Skeletal muscle tissue (tissue), 4 donors: Measurements from ENCODE around the gene ACSS1. TPM values are rescaled to one million over a fixed set of nuclear protein-coding genes. Genes with fewer than 3 reads are reported as not detected.

Experiments used
- H3K27ac ChIP-seq: one replicate; pipeline ENCODE4 v1.7.0; 2013; ENCODE audit warnings: mild to moderate bottlenecking, low read depth, low read length, inconsistent platforms
- H3K27me3 ChIP-seq, 3 donors: one replicate each; pipeline ENCODE4 v1.7.0; 2013; ENCODE audit warnings: low read length in 3 of 3; ENCODE audit not compliant: control insufficient read depth in 3 of 3, insufficient read depth in 3 of 3
- H3K36me3 ChIP-seq, 3 donors: one replicate each; pipeline ENCODE4 v1.7.0; 2013; ENCODE audit warnings: low read length in 3 of 3; ENCODE audit not compliant: control insufficient read depth in 3 of 3, insufficient read depth in 3 of 3
- H3K4me1 ChIP-seq, 3 donors: one replicate each; pipeline ENCODE4 v1.7.0; 2013; ENCODE audit warnings: low read length in 3 of 3, mild to moderate bottlenecking in 3 of 3; ENCODE audit not compliant: control insufficient read depth in 3 of 3, insufficient read depth in 3 of 3
- H3K4me3 ChIP-seq, 3 donors: one replicate each; pipeline ENCODE4 v1.7.0; 2013; ENCODE audit warnings: low read length in 3 of 3
- H3K9ac ChIP-seq, 3 donors: one replicate each; pipeline ENCODE4 v1.7.0; 2013; ENCODE audit warnings: low read length in 3 of 3, mild to moderate bottlenecking in 3 of 3, moderate library complexity in 2 of 3, low read depth in 1 of 3
- H3K9me3 ChIP-seq, 3 donors: one replicate each; pipeline ENCODE4 v1.7.0; 2013; ENCODE audit warnings: low read length in 3 of 3; ENCODE audit not compliant: control insufficient read depth in 3 of 3
- total RNA-seq: library from RNA; depleted of rRNA; stranded (reverse); fragments of >200 nt; gene quantifications from one replicate; pipeline ENCODE4 v1.2.3, GENCODE V29; 2014
- donor health status: Osteomylitis.

Gene ACSS1
- total RNA-seq, 1 donor from 2014 or later, result 8.9 TPM

DNA sequence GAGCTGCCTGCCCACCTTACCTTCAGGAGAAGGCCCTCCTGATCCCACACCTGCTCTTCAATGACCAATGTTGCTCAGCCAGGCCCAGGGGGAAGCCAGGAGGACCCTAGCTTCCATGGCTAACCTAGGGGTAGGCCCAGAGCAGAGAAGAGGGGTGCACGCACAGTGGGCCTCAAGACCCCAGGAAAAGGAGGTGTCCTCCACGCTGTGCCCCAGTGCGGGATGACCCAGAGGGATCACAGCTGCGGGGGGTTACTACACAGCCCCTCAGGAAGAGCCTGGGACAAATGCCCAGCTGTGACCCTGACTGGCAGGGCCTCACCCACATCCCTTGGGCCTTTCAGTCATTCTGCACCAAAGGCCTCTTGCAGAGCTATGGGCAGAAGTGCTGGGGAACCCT, 33.8 kb downstream of the ACSS1 start:
- Histone ChIP-seq H3K27me3 (no peaks in the 10 kb centered on the region), H3K36me3 (peaks cover 12 to 33% (median 23%) of the 10 kb centered on the region in 3 donors), H3K9ac (peak overlapping the region in 1 of 3 donors; percentile 61), H3K27ac (peak overlapping the region; percentile 77), H3K9me3 (no peaks in the 10 kb centered on the region), H3K4me1 (peaks cover 35 to 66% (median 61%) of the 10 kb centered on the region in 3 donors), H3K4me3 (peak overlapping the region in 1 of 3 donors; percentile 62)

DNA sequence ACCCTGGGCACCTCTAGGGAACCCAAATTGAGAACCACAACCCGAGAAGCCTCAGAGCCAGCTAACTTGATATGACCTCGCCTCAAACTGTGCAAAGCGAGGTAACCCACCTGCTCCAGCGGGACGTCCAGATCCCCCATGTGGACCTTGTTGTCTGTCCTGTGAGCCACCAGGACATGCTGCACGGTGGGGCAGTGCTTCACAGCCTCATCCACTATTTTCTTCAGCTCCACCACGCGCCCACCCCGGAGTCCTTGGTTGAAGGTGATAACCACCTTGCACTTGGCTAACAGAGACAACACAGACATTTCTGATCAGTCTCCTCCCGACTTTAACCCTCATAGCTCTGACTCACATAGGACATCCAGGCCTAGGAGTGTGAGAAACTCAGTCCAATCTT, 34.6 kb downstream of the ACSS1 start:
- H3K9ac ChIP-seq, result peak overlapping the region in 1 of 3 donors; percentile 61
- H3K36me3 ChIP-seq, result peaks cover 17 to 40% (median 28%) of the 10 kb centered on the region in 3 donors
- no peaks in the 10 kb centered on the region for H3K27me3 ChIP-seq
- H3K4me3 ChIP-seq, result no peak overlapping the region
- H3K27ac ChIP-seq, result no peak overlapping the region
- H3K4me1 ChIP-seq, result peaks cover 35 to 72% (median 61%) of the 10 kb centered on the region in 3 donors
- no peaks in the 10 kb centered on the region for H3K9me3 ChIP-seq

DNA sequence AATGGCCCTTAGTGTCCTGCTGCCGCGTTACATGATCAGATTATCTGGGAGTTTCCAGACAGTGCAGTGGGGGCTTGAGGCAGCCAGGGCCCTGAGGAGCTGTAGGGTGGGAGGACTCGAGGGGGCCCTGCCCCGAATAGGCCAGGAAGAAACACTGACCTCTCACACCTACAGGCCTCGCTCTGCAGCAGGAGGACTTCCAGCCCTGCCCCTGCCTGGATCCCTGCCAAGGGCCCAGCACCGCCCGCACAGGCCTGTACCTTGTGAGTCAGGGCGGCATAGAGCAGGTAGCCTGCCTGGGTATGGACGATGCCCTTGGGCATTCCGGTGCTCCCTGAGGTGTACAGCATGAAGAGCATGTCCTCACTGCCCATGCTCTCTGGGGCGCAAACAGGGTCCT, 35.3 kb downstream of the ACSS1 start:
- Histone ChIP-seq H3K4me3 (peak overlapping the region in 1 of 3 donors; percentile 29), H3K27me3 (no peaks in the 10 kb centered on the region), H3K9ac (peak overlapping the region in 1 of 3 donors; percentile 73), H3K9me3 (no peaks in the 10 kb centered on the region), H3K27ac (peak overlapping the region; percentile 19), H3K4me1 (peaks cover 35 to 75% (median 63%) of the 10 kb centered on the region in 3 donors), H3K36me3 (peaks cover 17 to 46% (median 29%) of the 10 kb centered on the region in 3 donors)

DNA sequence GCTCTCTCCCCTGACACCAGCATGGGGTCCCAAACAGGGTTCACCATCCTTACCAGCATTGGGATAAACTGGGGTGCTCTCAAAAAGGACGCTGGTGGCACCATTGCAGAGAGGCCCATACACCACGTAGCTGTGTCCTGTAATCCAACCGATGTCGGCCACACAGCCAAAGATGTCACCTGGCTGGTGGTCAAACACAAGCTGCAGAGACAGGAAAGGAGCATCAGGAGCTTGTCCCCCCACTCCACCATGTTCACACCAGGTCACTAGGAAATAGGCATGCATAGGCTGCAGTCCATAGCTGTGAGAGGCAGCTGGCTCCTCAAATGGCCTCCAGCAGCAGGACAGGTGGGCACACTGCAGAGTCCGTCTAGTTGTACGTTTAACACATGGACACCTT, 36.6 kb downstream of the ACSS1 start:
- H3K27ac ChIP-seq, result peak overlapping the region; percentile 8

DNA sequence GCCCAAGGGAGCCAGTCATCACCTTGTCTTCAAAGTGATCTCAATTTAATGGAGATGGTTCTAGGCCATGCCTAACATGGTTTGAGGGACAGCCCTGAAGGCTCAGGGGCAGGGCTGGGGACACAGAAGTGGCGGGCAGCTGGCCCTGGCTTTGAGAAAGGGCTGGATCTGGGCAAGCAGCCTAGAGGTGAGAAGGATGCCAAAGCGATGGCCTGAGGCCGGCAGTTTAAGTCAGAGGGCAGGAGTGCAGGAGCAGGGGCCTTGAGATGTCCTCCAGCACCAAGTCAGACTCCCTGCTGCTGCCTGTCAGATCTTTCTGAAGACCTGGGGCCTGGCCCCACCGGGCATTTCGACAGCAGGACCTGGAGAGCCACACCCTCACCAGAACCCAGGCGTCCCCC, 37.0 kb downstream of the ACSS1 start:
- Histone ChIP-seq H3K9me3 (no peaks in the 10 kb centered on the region), H3K36me3 (peaks cover 27 to 59% (median 40%) of the 10 kb centered on the region in 3 donors), H3K27ac (peak overlapping the region; percentile 8), H3K27me3 (no peaks in the 10 kb centered on the region), H3K4me3 (no peak overlapping the region), H3K4me1 (peaks cover 29 to 68% (median 61%) of the 10 kb centered on the region in 3 donors), H3K9ac (peak overlapping the region in 1 of 3 donors; percentile 66)

More for the DNA sequence above, 36.6 kb downstream of the ACSS1 start:
- Histone ChIP-seq H3K36me3 (peaks cover 23 to 57% (median 38%) of the 10 kb centered on the region in 3 donors), H3K4me3 (no peak overlapping the region), H3K9me3 (no peaks in the 10 kb centered on the region), H3K27me3 (no peaks in the 10 kb centered on the region), H3K9ac (peak overlapping the region in 1 of 3 donors; percentile 66), H3K4me1 (peaks cover 33 to 73% (median 65%) of the 10 kb centered on the region in 3 donors)

DNA sequence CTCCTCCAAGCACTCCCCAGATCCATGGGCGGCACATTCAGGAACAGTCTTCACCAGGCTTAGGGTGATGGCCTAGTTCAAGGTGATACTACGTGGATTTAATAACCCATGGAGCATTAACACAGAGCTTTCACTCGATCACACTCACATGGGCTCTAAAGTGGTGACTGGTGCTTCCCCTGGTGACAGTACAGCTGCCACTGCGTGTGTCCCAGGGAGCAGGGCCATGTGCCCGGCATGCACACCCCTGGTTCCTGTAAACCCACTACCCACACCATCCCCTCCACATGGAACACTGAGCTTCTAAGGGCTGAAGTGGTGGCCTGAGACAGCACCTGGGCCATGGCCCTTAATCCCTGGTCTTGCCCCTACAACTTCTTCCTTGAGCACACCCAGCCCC, 37.6 kb downstream of the ACSS1 start:
- Histone ChIP-seq H3K27me3 (no peaks in the 10 kb centered on the region), H3K4me1 (peaks cover 23 to 63% (median 55%) of the 10 kb centered on the region in 3 donors), H3K27ac (peak overlapping the region; percentile 8), H3K4me3 (no peak overlapping the region), H3K36me3 (peaks cover 28 to 61% (median 42%) of the 10 kb centered on the region in 3 donors), H3K9me3 (no peaks in the 10 kb centered on the region), H3K9ac (peak overlapping the region in 1 of 3 donors; percentile 66)

DNA sequence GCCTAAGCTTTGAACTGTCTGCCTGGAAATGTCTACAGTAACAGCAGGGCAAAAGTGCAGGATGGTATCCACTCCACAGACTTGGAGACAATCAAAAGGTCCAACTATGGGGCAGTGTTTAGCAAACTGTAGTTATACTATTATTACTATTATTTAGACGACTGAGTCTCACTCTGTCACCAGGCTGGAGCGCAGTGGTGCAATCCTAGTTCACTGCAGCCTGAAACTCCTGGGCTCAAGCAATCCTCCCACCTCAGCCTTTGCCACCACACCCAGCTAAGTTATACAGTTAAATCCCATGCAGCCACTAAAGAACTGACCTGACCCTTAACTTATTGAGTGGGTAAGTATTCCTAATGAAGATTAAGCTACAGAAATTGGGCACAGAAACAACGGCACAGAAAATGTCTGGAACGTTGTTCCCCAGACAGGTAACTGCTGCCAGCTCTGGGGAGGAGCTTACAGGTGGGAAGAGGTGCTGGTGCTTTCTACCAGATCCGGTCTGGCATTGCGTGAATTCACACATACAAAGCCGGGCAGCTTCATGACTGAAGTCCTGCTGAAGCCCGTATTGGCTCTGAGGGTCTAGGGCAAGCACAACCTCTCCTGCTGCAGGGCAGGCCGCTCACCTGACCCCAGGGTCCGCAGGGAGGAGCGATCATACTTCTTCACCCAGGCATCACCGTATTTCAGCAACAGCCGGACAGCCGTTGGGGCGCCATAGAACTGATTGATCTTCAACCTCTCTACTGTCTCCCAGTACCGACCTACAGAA, 38.4 kb downstream of the ACSS1 start:
- no peaks in the 10 kb centered on the region for H3K9me3 ChIP-seq
- no peaks in the 10 kb centered on the region for H3K27me3 ChIP-seq
- H3K27ac ChIP-seq, result no peak overlapping the region
- H3K4me1 ChIP-seq, result peaks cover 17 to 55% (median 48%) of the 10 kb centered on the region in 3 donors
- H3K36me3 ChIP-seq, result peaks cover 35 to 65% (median 46%) of the 10 kb centered on the region in 3 donors
- H3K9ac ChIP-seq, result no peak overlapping the region
- no peak overlapping the region for H3K4me3 ChIP-seq

DNA sequence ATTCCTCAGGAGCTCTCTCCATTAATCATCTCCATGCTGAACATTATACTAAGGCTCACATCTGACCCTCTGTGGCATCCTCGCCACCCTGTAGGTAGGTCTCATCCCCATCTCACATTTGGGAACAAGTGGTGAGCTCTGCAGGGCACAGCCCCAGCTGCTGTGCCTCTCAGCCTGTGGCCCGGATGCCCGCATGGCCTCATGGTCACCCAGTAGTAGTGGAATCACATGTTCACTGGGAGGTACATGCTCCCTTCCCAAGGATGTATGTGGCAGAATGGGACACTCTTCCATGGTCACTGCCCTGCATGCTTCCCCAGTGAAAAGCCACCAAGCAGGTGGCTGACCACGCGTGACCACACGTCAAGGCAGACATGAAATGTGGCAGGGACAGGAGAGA, 39.1 kb downstream of the ACSS1 start:
- peaks cover 14 to 52% (median 41%) of the 10 kb centered on the region in 3 donors for H3K4me1 ChIP-seq
- H3K27me3 ChIP-seq, result no peaks in the 10 kb centered on the region
- H3K27ac ChIP-seq, result no peak overlapping the region
- H3K4me3 ChIP-seq, result no peak overlapping the region
- no peak overlapping the region for H3K9ac ChIP-seq
- no peaks in the 10 kb centered on the region for H3K9me3 ChIP-seq
- H3K36me3 ChIP-seq, result peaks cover 42 to 64% (median 49%) of the 10 kb centered on the region in 3 donors

DNA sequence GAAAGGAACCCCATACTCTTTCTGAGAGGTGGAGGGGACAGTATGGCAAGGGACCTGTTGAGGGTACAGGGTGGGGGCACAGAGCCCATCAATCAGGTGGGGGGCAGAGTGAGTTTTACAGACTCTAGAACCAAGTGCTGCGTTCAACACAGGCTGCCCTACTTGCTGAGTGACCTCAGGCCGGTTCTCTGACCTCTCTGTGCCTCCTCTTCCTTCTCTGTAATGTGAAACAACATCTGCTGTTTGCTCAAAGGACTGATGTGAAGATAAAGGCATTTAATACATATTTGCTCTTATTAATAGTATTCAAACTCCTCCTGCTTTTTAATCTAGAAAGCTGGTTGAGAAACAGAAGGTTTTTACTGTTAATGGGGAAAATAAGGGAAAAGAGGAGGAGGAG, 39.5 kb downstream of the ACSS1 start:
- H3K9me3 ChIP-seq, result no peaks in the 10 kb centered on the region
- peaks cover 46 to 69% (median 52%) of the 10 kb centered on the region in 3 donors for H3K36me3 ChIP-seq
- no peaks in the 10 kb centered on the region for H3K27me3 ChIP-seq
- peaks cover 14 to 52% (median 41%) of the 10 kb centered on the region in 3 donors for H3K4me1 ChIP-seq
- H3K27ac ChIP-seq, result no peak overlapping the region
- H3K9ac ChIP-seq, result no peak overlapping the region
- H3K4me3 ChIP-seq, result no peak overlapping the region

DNA sequence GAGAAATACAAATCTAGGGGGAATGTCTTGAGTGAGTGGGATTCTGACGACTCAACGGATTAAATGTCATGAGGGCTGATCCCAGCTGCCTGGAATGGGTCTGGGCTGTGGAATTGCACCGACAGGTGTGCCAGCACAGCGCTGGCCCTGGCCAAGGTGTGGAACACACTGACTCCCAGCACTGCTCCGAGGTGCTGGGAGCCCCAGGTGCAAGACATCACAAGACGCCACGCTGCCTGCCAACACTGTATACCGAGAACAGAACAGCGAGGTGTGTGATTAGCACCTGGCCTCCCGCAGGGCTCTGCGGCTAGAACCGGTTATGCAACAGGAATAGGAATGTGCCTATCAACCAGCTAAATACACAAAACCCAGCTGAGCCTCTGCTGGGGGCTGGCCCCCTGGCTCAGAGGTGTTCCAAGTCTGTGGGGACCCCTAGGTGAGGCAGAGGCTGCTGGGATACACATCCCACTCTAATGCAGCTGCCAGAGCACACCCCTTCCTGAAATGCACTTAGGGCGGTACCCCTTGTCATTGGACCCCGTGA, 40.6 kb downstream of the ACSS1 start:
- no peaks in the 10 kb centered on the region for H3K9me3 ChIP-seq
- no peak overlapping the region for H3K27ac ChIP-seq
- peak overlapping the region in 1 of 3 donors; percentile 40 for H3K9ac ChIP-seq
- peaks cover 53 to 75% (median 56%) of the 10 kb centered on the region in 3 donors for H3K36me3 ChIP-seq
- no peaks in the 10 kb centered on the region for H3K27me3 ChIP-seq
- no peak overlapping the region for H3K4me3 ChIP-seq
- H3K4me1 ChIP-seq, result peaks cover 20 to 53% (median 44%) of the 10 kb centered on the region in 3 donors
